Measurements from ENCODE around the gene NLN.

GRCh38 chr5:65805089-65805488, 83.1 kb downstream of the NLN start:
- TF ChIP-seq EP300 (IDR thresholded peaks at IDR 0.05) (no peak), POLR2A (IDR thresholded peaks at IDR 0.05) (no peak)
- TF ChIP-seq, protein P1, sequence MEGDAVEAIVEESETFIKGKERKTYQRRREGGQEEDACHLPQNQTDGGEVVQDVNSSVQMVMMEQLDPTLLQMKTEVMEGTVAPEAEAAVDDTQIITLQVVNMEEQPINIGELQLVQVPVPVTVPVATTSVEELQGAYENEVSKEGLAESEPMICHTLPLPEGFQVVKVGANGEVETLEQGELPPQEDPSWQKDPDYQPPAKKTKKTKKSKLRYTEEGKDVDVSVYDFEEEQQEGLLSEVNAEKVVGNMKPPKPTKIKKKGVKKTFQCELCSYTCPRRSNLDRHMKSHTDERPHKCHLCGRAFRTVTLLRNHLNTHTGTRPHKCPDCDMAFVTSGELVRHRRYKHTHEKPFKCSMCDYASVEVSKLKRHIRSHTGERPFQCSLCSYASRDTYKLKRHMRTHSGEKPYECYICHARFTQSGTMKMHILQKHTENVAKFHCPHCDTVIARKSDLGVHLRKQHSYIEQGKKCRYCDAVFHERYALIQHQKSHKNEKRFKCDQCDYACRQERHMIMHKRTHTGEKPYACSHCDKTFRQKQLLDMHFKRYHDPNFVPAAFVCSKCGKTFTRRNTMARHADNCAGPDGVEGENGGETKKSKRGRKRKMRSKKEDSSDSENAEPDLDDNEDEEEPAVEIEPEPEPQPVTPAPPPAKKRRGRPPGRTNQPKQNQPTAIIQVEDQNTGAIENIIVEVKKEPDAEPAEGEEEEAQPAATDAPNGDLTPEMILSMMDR (IDR thresholded peaks at IDR 0.05), result no peak
